ENCODE measurements around the gene SLC22A23.

The SLC22A23 gene

DNA sequence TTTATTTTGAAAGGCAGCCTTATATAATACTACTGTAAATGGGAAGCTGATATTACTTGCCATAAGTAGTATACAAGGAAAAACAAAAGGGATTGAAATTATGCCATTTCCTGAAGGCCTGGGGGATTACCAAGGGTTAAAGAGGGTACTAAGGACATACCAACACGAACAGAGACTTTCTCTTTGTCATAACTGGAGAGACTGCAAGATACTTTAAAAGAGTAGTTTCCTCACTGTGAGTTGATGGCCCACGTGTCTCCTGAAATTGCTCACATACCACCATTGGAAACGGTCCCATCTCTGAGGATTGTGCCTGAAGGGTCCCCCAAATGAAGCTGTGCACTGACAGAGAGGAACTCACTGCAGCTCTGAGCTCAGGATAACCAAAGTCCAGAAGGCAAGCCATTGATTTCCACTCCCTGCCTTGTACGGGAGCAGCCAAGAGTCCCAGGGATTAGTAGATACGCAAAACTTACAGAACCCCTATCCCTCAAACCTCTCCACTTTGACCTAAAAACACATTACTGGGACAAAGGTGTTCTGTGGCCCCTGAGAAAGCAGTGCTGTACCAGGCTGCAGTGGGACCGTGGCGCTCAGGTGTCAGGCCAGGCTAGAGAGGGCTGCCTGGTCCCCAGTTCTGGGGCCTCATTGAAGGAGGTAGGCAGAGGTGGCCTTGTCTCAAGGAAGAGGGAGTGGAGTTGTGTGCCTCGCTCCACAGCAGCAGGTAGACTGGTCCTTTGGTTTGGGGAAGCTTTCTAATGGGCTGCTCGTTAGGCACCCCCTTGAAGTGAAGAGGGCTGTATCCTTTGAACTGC is 182.9 kb downstream of the SLC22A23 start:
- DNase-seq (ENCODE audit: low read depth, low spot score) = no peak
- ChIA-PET POLR2A (no interaction called here), CTCF (interaction anchor here (0.7 to 4.8 kb wide), 6 partner anchors 8 to 704 kb away, joined by 3 to 24 read pairs (median 4); partner anchors contain the start of gene FAM50B)
- no peak for TF ChIP-seq CTCF (IDR thresholded peaks at IDR 0.05; ENCODE audit: insufficient read depth, low read length, missing control alignments)
- H3K4me3 ChIP-seq (ENCODE audit: low read depth, low read length) = no peak overlapping the region

DNA sequence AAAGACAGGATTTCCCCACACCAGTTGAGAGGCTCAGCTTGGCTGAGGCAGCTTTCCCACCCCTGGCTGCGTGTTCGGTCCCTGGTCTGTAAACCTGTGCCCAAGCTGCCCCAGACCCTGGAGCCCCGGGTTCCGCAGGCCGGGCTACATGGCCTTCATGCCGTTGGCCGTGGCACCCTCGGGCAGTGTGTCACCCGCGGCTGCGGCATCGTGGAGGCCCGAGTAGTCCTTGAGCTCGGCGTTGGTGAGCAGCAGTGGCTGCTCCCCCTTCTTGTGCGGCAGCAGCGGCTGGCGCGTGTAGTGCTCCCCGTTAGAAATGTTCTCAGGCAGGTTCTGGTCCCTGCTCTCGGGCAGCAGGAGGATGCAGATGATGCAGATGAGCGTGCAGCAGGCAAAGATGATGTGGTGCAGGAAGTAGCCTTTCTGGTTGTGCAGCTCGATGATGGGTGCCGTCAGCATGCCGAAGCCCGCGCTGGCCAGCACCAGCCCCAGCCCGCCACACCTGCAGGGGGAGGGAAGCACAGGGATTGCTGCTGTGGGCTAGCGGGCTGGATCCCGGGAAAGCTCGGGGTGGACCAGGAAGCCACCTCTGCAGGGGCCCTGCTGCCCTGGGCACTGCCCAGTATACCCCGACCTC is 183.8 kb downstream of the SLC22A23 start:
- H3K4me3 ChIP-seq (ENCODE audit: low read depth, low read length) = no peak overlapping the region
- no peak for TF ChIP-seq CTCF (IDR thresholded peaks at IDR 0.05; ENCODE audit: insufficient read depth, low read length, missing control alignments)
- POLR2A ChIA-PET = no interaction called here
- no peak for DNase-seq (ENCODE audit: low read depth, low spot score)
- CTCF ChIA-PET = interaction anchor here (0.7 to 4.8 kb wide), 7 partner anchors 9 to 705 kb away, joined by 3 to 24 read pairs (median 5); no protein-coding TSS in a partner anchor

DNA sequence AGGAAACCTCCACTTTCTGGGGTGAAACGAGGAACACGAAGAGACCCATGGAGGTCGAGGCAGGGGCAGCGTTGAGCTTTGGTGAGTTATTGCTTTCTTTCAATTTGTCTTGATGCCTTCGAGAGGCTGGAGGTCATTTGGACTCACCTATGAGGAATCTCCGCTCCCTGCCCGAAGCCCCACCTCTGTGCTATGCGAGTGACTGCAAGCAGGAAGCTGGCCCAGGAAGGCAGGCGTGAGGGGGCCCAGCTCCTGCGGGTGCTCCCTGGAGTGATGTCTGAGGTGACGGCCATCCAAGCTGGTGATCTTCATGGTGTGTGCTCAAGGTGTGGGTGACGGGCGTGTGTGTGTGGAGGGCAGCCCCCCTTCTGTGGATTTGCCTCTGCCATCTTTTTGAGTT is 185.1 kb downstream of the SLC22A23 start:
- ChIA-PET CTCF (interaction anchor here (0.7 to 4.8 kb wide), 5 partner anchors 8 to 146 kb away, joined by 3 to 24 read pairs (median 5); no protein-coding TSS in a partner anchor), POLR2A (interaction anchor here (0.5 to 0.8 kb wide), 2 partner anchors 20 to 115 kb away, joined by 3 read pairs; partner anchors contain the start of gene TUBB2A)
- DNase-seq (ENCODE audit: low read depth, low spot score) = no peak
- H3K4me3 ChIP-seq (ENCODE audit: low read depth, low read length) = no peak overlapping the region
- TF ChIP-seq CTCF (IDR thresholded peaks at IDR 0.05; ENCODE audit: insufficient read depth, low read length, missing control alignments) = no peak

DNA sequence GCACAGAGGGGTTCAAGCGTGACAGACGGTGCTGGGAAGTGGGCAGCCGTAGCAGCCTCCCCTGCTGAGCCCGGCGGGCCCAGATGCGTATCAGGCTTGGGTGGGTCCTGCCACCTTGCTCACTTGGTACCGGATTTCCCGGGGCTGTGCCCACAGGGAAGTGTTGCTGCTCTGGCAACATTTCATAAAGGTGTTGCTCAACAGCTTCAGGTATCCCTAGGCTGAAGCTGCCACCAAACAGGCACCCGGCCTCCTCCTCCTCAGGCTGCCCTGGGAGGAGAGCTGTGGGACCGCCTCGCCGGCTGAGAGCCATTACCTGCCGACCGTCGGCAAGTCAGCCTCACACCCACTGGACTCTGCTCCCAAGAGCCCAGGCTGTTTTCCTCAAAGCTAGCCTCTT is 186.6 kb downstream of the SLC22A23 start:
- no peak for TF ChIP-seq CTCF (IDR thresholded peaks at IDR 0.05; ENCODE audit: insufficient read depth, low read length, missing control alignments)
- no peak for DNase-seq (ENCODE audit: low read depth, low spot score)
- ChIA-PET POLR2A (no interaction called here), CTCF (no interaction called here)
- no peak overlapping the region for H3K4me3 ChIP-seq (ENCODE audit: low read depth, low read length)

DNA sequence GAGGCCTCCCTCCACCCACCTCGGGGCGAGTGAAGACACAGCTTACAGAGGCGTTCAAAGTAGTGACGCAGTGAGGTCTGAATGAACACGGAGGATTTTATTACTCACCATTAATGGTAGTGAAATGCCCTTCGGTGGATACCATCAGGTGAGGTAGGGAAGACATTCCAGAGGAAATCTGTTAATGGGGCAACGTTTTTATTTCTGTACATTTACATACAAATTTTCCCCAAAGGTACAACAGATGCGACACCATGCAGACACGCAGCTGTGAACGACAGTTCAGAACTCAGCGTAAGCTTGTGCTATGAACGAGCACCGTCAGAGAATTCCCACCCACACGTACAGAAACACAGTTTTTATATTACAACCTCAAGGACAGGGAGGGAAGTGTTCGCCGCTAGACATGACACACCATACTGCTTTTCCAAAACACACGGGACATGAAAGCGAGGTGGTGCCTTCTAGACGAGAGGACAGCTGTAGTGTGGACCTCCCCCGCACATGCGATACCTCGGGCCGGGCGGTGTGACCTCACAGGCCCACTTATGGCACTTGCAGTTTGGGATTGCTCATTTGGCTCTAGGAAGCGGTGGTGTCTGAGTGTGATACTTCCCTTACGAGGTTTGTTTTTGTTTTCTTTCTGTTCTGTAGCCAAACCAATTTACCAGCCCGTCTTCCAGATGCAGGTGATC is 187.4 kb downstream of the SLC22A23 start:
- POLR2A ChIA-PET = no interaction called here
- H3K4me3 ChIP-seq (ENCODE audit: low read depth, low read length) = no peak overlapping the region
- TF ChIP-seq CTCF (IDR thresholded peaks at IDR 0.05; ENCODE audit: insufficient read depth, low read length, missing control alignments) = no peak
- DNase-seq (ENCODE audit: low read depth, low spot score) = no peak
- CTCF ChIA-PET = no interaction called here

DNA sequence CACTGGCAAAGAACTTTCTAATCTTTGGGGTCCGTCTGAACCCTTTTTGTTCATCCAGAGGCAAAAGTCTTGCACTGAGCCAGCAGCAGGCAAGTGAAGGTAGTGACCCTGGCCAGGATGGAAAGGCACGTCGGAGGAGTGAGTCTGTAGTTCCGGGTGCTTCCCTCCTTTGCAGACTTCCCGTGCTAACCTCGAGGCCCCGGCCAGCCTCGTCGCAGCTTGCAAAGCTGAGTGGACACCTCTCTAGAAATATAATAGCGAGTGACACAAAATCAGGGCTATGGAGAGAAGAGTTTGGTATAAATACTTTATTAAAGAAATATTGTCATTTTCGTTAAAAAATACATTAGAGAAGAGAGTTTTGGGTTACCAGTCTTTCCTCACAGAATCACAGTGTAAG is 188.2 kb downstream of the SLC22A23 start:
- no peak for TF ChIP-seq CTCF (IDR thresholded peaks at IDR 0.05; ENCODE audit: insufficient read depth, low read length, missing control alignments)
- POLR2A ChIA-PET = no interaction called here
- no peak overlapping the region for H3K4me3 ChIP-seq (ENCODE audit: low read depth, low read length)
- DNase-seq (ENCODE audit: low read depth, low spot score) = no peak
- CTCF ChIA-PET = interaction anchor here (1.5 kb wide), 1 partner anchor 17 kb away, joined by 8 read pairs; no protein-coding TSS in a partner anchor
